ENCODE measurements around the gene GNB3. TPM values are rescaled to one million over a fixed set of nuclear protein-coding genes. Genes with fewer than 3 reads are reported as not detected.
A peak's percentile ranks its signal among the peaks of the same experiment; 100 is the strongest.

GNB3 gene
- total RNA-seq, 1 donor from 2014 or later, result 4.2 TPM

DNA sequence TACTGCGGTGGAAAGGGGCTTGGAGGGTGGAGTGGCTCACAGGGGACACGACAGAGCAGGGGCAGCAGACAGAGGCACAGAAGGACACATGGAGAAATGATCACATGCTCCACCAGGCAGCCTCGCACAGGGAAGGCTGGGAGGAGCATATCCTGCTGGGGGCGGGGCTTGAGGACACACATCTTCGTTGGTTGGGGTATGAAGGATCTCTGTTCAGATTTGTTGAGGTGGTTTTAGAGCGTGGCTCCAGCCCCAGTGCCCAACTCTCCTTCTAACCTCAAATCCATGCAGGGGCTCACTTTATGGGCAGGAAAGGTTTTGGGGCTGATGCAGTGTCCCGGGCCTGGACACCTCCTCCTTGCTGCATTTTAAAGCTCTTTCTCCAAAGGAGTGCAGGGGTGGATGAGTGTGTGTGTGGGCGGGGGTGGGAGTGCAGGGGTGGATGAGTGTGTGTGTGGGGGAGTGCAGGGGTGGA is 13.3 kb upstream of the GNB3 start:
- no peak for DNase-seq (ENCODE audit: low read depth)
- H3K4me3 ChIP-seq (ENCODE audit: low read depth, low read length), result peak overlapping the region; percentile 14
- TF ChIP-seq, protein P1, sequence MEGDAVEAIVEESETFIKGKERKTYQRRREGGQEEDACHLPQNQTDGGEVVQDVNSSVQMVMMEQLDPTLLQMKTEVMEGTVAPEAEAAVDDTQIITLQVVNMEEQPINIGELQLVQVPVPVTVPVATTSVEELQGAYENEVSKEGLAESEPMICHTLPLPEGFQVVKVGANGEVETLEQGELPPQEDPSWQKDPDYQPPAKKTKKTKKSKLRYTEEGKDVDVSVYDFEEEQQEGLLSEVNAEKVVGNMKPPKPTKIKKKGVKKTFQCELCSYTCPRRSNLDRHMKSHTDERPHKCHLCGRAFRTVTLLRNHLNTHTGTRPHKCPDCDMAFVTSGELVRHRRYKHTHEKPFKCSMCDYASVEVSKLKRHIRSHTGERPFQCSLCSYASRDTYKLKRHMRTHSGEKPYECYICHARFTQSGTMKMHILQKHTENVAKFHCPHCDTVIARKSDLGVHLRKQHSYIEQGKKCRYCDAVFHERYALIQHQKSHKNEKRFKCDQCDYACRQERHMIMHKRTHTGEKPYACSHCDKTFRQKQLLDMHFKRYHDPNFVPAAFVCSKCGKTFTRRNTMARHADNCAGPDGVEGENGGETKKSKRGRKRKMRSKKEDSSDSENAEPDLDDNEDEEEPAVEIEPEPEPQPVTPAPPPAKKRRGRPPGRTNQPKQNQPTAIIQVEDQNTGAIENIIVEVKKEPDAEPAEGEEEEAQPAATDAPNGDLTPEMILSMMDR (conservative IDR thresholded peaks at IDR 0.05; ENCODE audit: low read depth, low read length), result no peak

DNA sequence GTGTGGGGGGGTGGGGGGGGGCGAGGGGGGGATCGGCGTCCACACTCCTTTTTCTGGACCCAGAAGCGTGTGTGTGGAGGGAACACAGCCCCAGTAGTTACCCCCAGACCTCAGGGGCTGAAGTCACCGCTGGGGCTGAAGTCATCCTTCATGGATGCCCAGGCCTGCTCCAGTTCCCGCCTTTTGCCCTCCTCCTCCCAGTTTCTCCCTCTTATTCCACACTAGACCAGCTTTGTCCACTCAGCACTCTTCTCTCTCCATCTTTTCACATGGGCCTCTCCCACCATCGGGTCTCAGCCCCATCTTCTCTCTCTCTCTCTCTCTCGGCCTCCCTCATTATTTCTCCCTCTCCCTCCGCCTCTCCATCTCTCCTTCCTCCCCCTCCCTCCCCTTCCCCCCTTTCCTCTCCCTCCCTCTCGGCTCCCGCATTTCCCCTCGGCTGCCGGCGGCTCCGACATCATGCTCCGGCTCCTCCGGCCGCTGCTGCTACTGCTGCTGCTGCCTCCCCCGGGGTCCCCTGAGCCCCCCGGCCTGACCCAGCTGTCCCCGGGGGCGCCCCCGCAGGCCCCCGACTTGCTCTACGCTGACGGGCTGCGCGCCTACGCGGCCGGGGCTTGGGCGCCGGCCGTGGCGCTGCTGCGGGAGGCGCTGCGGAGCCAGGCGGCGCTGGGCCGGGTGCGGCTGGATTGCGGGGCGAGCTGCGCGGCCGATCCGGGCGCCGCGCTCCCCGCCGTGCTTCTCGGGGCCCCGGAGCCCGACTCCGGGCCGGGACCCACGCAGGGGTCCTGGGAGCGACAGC is 12.5 kb upstream of the GNB3 start, which contains the start of gene P3H3:
P3H3 (plus strand) TSS at position 426 of the 799 bp plus-strand sequence; CDS start at position 460, 34 bp downstream.
- TF ChIP-seq, protein P1 (conservative IDR thresholded peaks at IDR 0.05; ENCODE audit: low read depth, low read length), result no peak
- peak within 1 kb of the TSS; percentile 75 for H3K4me3 ChIP-seq (ENCODE audit: low read depth, low read length)
- DNase-seq (ENCODE audit: low read depth), result no peak

DNA sequence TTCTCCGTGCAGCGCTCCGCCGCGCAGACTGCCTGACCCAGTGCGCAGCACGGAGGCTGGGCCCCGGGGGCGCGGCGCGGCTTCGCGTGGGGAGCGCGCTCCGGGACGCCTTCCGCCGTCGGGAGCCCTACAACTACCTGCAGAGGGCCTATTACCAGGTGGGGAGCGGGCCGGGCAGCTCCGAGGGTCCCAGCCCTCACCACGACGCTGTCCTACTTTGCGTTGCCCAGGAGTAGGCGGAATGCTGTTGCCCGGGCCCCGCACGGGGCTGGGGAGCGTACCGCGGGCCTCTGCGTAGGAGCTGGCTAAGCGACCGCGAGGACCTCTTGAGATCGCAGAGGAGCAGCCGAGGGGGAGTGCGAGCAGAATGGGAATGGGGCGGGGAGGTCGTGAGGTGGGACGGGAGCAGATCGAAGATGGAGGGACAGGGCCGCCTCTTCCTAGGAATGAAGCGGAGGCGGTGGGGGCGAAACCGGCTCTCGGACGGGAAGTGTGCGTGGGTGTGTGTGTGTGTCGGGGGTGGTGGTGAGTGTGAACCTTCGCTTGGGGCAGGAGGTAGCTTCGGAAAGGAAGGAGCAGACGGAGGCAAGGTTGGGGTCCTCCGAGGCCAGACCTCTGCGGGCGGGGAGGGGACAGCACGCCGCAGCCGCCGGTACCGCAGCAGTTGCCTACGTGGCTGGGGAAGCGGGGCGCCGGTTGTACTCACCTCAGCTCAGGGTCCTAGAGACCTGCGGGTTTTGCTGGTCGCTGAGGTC is 11.8 kb upstream of the GNB3 start:
- TF ChIP-seq, protein P1 (conservative IDR thresholded peaks at IDR 0.05; ENCODE audit: low read depth, low read length), result no peak
- no peak for DNase-seq (ENCODE audit: low read depth)
- H3K4me3 ChIP-seq (ENCODE audit: low read depth, low read length), result peak overlapping the region; percentile 75

- TF ChIP-seq, protein P1 (conservative IDR thresholded peaks at IDR 0.05; ENCODE audit: low read depth, low read length), result peak; percentile 20
- peak overlapping the region; percentile 75 for H3K4me3 ChIP-seq (ENCODE audit: low read depth, low read length)
- no peak for DNase-seq (ENCODE audit: low read depth)
Observed at GRCh38 chr12:6829536-6830220, 11.0 kb upstream of the GNB3 start.

DNA sequence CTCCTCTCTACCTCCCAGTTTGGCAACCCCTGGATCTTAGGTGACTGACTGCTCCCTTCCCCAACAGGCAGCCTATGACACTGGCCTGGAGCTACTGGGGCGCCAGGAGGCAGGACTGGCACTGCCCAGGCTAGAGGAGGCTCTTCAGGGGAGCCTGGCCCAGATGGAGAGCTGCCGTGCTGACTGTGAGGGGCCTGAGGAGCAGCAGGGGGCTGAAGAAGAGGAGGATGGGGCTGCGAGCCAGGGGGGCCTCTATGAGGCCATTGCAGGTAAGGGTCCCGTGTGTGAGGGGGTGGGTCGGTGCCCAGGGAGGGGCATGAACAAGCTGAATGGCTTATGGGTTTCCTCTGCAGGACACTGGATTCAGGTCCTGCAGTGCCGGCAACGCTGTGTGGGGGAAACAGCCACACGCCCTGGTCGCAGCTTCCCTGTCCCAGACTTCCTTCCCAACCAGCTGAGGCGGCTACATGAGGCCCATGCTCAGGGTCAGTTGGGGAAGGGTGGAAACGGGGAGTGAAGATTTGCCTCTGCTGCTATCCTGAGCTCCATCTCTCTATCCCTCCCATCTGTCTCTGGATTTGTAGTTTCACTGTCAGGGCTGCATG is 10.3 kb upstream of the GNB3 start:
- TF ChIP-seq, protein P1 (conservative IDR thresholded peaks at IDR 0.05; ENCODE audit: low read depth, low read length), result no peak
- no peak for DNase-seq (ENCODE audit: low read depth)
- no peak overlapping the region for H3K4me3 ChIP-seq (ENCODE audit: low read depth, low read length)

- TF ChIP-seq, protein P1 (conservative IDR thresholded peaks at IDR 0.05; ENCODE audit: low read depth, low read length), result no peak
- DNase-seq (ENCODE audit: low read depth), result no peak
- H3K4me3 ChIP-seq (ENCODE audit: low read depth, low read length), result no peak overlapping the region
Observed at GRCh38 chr12:6830999-6831398, 9.7 kb upstream of the GNB3 start.

Data from epithelial cell of proximal tubule (primary cell).